Measurements from ENCODE around the gene GPC6.

- TF ChIP-seq, protein P1, sequence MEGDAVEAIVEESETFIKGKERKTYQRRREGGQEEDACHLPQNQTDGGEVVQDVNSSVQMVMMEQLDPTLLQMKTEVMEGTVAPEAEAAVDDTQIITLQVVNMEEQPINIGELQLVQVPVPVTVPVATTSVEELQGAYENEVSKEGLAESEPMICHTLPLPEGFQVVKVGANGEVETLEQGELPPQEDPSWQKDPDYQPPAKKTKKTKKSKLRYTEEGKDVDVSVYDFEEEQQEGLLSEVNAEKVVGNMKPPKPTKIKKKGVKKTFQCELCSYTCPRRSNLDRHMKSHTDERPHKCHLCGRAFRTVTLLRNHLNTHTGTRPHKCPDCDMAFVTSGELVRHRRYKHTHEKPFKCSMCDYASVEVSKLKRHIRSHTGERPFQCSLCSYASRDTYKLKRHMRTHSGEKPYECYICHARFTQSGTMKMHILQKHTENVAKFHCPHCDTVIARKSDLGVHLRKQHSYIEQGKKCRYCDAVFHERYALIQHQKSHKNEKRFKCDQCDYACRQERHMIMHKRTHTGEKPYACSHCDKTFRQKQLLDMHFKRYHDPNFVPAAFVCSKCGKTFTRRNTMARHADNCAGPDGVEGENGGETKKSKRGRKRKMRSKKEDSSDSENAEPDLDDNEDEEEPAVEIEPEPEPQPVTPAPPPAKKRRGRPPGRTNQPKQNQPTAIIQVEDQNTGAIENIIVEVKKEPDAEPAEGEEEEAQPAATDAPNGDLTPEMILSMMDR (IDR thresholded peaks at IDR 0.05; ENCODE audit: low read depth, low read length, missing input control), result no peak
- TF ChIP-seq, protein P2, sequence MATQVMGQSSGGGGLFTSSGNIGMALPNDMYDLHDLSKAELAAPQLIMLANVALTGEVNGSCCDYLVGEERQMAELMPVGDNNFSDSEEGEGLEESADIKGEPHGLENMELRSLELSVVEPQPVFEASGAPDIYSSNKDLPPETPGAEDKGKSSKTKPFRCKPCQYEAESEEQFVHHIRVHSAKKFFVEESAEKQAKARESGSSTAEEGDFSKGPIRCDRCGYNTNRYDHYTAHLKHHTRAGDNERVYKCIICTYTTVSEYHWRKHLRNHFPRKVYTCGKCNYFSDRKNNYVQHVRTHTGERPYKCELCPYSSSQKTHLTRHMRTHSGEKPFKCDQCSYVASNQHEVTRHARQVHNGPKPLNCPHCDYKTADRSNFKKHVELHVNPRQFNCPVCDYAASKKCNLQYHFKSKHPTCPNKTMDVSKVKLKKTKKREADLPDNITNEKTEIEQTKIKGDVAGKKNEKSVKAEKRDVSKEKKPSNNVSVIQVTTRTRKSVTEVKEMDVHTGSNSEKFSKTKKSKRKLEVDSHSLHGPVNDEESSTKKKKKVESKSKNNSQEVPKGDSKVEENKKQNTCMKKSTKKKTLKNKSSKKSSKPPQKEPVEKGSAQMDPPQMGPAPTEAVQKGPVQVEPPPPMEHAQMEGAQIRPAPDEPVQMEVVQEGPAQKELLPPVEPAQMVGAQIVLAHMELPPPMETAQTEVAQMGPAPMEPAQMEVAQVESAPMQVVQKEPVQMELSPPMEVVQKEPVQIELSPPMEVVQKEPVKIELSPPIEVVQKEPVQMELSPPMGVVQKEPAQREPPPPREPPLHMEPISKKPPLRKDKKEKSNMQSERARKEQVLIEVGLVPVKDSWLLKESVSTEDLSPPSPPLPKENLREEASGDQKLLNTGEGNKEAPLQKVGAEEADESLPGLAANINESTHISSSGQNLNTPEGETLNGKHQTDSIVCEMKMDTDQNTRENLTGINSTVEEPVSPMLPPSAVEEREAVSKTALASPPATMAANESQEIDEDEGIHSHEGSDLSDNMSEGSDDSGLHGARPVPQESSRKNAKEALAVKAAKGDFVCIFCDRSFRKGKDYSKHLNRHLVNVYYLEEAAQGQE (IDR thresholded peaks at IDR 0.05), result no peak
- TF ChIP-seq RAD21 (IDR thresholded peaks at IDR 0.05), result no peak
- TF ChIP-seq, protein P3, sequence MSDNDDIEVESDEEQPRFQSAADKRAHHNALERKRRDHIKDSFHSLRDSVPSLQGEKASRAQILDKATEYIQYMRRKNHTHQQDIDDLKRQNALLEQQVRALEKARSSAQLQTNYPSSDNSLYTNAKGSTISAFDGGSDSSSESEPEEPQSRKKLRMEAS (IDR thresholded peaks at IDR 0.05), result no peak
- TF ChIP-seq EGR1 (IDR thresholded peaks at IDR 0.05; ENCODE audit: low read depth in 2 of 2), result no peak
- no peak for TF ChIP-seq NR2F2 (IDR thresholded peaks at IDR 0.05)
- TF ChIP-seq TAF1 (conservative IDR thresholded peaks at IDR 0.05), result no peak
These were observed 150.6 kb downstream of the GPC6 start for GRCh38 chr13:93377196-93377595.

Data from liver (tissue), 3 donors.